HepG2 (cell line): ENCODE data around the gene REELD1. TPM values are rescaled to one million over a fixed set of nuclear protein-coding genes. Genes with fewer than 3 reads are reported as not detected.

Experiments used
- ATAC-seq: fragments of 200-7000 bp; cut with Tn5 transposase; 3 replicates; pipeline ENCODE4 v1.9.1; 2020; ENCODE audit warnings: mild to moderate bottlenecking, moderate library complexity
- BruUV-seq: library from RNA; stranded (reverse); fragments of 400-500 nt; replicated peaks from 2 replicates; lab custom pipeline; 2021; lab: Mats Ljungman, UMichigan
- CTCF ChIA-PET: fragments of 300-600 bp; formaldehyde crosslinking; extraction: SDS; loops from one replicate; lab custom pipeline; 2021; ENCODE audit warnings: low total read pairs, inconsistent platforms, low intra/inter-chr PET ratio; lab: Yijun Ruan, JAX
- POLR2A ChIA-PET: fragments of 350-600 bp; sonication (Branson Sonifier 250); formaldehyde crosslinking; loops from one replicate; lab custom pipeline; 2020; ENCODE audit warnings: antibody characterized with exemption, inconsistent platforms; lab: Yijun Ruan, JAX
- DNase-seq: peaks from one replicate; pipeline ENCODE4 v3.0.0-alpha.2; 2015; ENCODE audit warnings: low spot score
- FAIRE-seq: peaks from 3 replicates; lab custom pipeline; 2011; peaks lifted over from hg19 to GRCh38; lab: Jason Lieb, UNC
- H2AFZ ChIP-seq: one replicate; pipeline ENCODE4 v1.6.1; 2011; ENCODE audit warnings: low read length, inconsistent platforms
- H3K27ac ChIP-seq: fragments of 300-600 bp; 3 replicates; pipeline ENCODE4 v1.8.0; 2011; ENCODE audit warnings: mixed run types, mild to moderate bottlenecking, mixed read lengths, low read length, inconsistent platforms; ENCODE audit not compliant: insufficient read depth; ENCODE audit errors: extremely low read length
- H3K27me3 ChIP-seq, 2 experiments: fragments of 200-600 bp in 1 of 2; 2 replicates in 1 of 2; 3 replicates in 1 of 2; pipeline versions ENCODE4 v1.6.0 to v1.8.0; 2011; ENCODE audit warnings: low read length in 2 of 2, mild to moderate bottlenecking in 2 of 2, moderate library complexity in 2 of 2, inconsistent platforms in 1 of 2; ENCODE audit not compliant: insufficient read depth in 2 of 2, control insufficient read depth in 1 of 2
- H3K36me3 ChIP-seq, 2 experiments: fragments of 200-600 bp in 1 of 2; replicated peaks in 1 of 2; 2 replicates in 1 of 2; 3 replicates in 1 of 2; pipeline versions ENCODE4 v1.5.1 to v1.8.0; 2011; ENCODE audit warnings: low read length in 2 of 2, inconsistent platforms in 1 of 2; ENCODE audit not compliant: insufficient read depth in 2 of 2, control insufficient read depth in 1 of 2
- H3K4me1 ChIP-seq: 2 replicates; pipeline ENCODE4 v1.5.1; 2012; ENCODE audit warnings: low read length, inconsistent platforms; ENCODE audit not compliant: insufficient read depth
- H3K4me2 ChIP-seq: 2 replicates; pipeline ENCODE4 v1.6.0; 2011; ENCODE audit warnings: low read depth, low read length, inconsistent platforms
- H3K4me3 ChIP-seq, 3 experiments: fragments of 200-600 bp in 1 of 3; sonication (generic), shearing (Covaris generic) in 1 of 3; replicated peaks in 1 of 3; 2 replicates each; pipeline ENCODE4 v1.5.1; 2011 to 2016; ENCODE audit warnings: low read length in 3 of 3, inconsistent platforms in 2 of 3, low read depth in 2 of 3, mild to moderate bottlenecking in 2 of 3, control low read depth in 1 of 3, mixed read lengths in 1 of 3; ENCODE audit not compliant: insufficient read depth in 1 of 3
- H3K79me2 ChIP-seq: one replicate; pipeline ENCODE4 v1.6.1; 2011; ENCODE audit warnings: low read length, inconsistent platforms; ENCODE audit not compliant: insufficient read depth
- H3K9ac ChIP-seq: 2 replicates; pipeline ENCODE4 v1.6.0; 2011; ENCODE audit warnings: mild to moderate bottlenecking, low read depth, low read length, inconsistent platforms; ENCODE audit not compliant: insufficient read depth
- H3K9me3 ChIP-seq: 2 replicates; pipeline ENCODE4 v1.5.1; 2012; ENCODE audit warnings: mild to moderate bottlenecking, low read length
- H4K20me1 ChIP-seq: 2 replicates; pipeline ENCODE4 v1.6.0; 2011; ENCODE audit warnings: inconsistent platforms, mild to moderate bottlenecking, low read length, moderate library complexity; ENCODE audit not compliant: insufficient read depth
- FOXK1 ChIP-seq: sonication (generic); formaldehyde crosslinking; IDR thresholded peaks from 2 replicates; pipeline ENCODE4 v1.4.0; 2020; ENCODE audit warnings: low read depth, missing genetic modification reagents, borderline replicate concordance
- IKZF5 ChIP-seq: IDR thresholded peaks from 2 replicates; pipeline ENCODE4 v1.6.1; 2018; ENCODE audit warnings: missing genetic modification reagents, mild to moderate bottlenecking, missing compliant biosample characterization
- NR3C1 ChIP-seq: sonication (generic); formaldehyde crosslinking; IDR thresholded peaks from 2 replicates; pipeline ENCODE4 v1.4.0; 2020; ENCODE audit warnings: missing genetic modification reagents
- SNAPC4 ChIP-seq: sonication (generic); formaldehyde crosslinking; IDR thresholded peaks from 2 replicates; pipeline ENCODE4 v1.4.0; 2020; ENCODE audit warnings: mild to moderate bottlenecking, missing genetic modification reagents
- STAT5B ChIP-seq: sonication (generic); formaldehyde crosslinking; IDR thresholded peaks from 2 replicates; pipeline ENCODE4 v1.4.0; 2020; ENCODE audit warnings: missing genetic modification reagents
- TFE3 ChIP-seq: IDR thresholded peaks from 2 replicates; pipeline ENCODE4 v1.6.1; 2016
- WGBS: methylation state at CpG from one replicate; pipeline ENCODE4 v1.1.6; 2017; ENCODE audit warnings: low lambda C conversion rate; 5-methylcytosine and 5-hydroxymethylcytosine counted together
- in situ Hi-C: cut with HindIII; loops from 2 replicates; pipeline ENCODE4 v1.10.0; 2017; ENCODE audit warnings: low pct_unique_long_range_greater_than_20kb; ENCODE audit not compliant: extremely low pct_ligation_motif_present
- intact Hi-C: fragments of 100-400 bp; cut with micrococcal nuclease; formaldehyde crosslinking; loops from one replicate; pipeline ENCODE4 v1.10.0; 2022; ENCODE audit not compliant: unreplicated experiment
- polyA plus RNA-seq, 8 experiments: library from polyadenylated mRNA; depleted of rRNA in 3 of 8; stranded (reverse) in 7 of 8; unstranded in 1 of 8; fragments of >200 nt; fragmentation: Illumina TruSeq in 4 of 8; extraction: Trizol in 4 of 8; gene quantifications; 2 replicates each; pipeline versions ENCODE4 v1.2.1 to v1.2.3, GENCODE V29; 2011 to 2016; ENCODE audit warnings: low read depth in 4 of 8, missing spikeins in 1 of 8, mixed read lengths in 1 of 8; ENCODE audit not compliant: insufficient read depth in 1 of 8
- total RNA-seq, 5 experiments: library from RNA; depleted of rRNA; stranded (reverse); fragments of >200 nt; fragmentation: Illumina TruSeq; extraction: Trizol; gene quantifications; 2 replicates each; pipeline ENCODE4 v1.2.3, GENCODE V29; 2016; ENCODE audit warnings: low read depth in 1 of 5

REELD1 gene
- total and polyA plus RNA-seq, 2 of the 13 experiments (the other 11 are each of a cell fraction or from before 2014, with no cell fraction given), result 0.04 to 0.26 TPM

GRCh38 chr4:146271466-146271865 is 57.1 kb downstream of the REELD1 start:
- Histone ChIP-seq H3K27ac (no peak overlapping the region), H3K4me1 (no peaks in the 10 kb centered on the region), H3K79me2 (no peaks in the 10 kb centered on the region), H3K9ac (no peak overlapping the region), H4K20me1 (no peaks in the 10 kb centered on the region), H3K9me3 (no peaks in the 10 kb centered on the region), H3K27me3 (no peaks in the 10 kb centered on the region), H3K4me3 (no peak overlapping the region), H3K4me2 (no peak overlapping the region), H2AFZ (no peak overlapping the region), H3K36me3 (no peaks in the 10 kb centered on the region)
- FAIRE-seq (no peak), DNase-seq (no peak), ATAC-seq (no peak)
- BruUV-seq, result no TSS peak
- in situ Hi-C loops, result no loop called here
- CTCF ChIA-PET, result no interaction called here
- WGBS, result 93% methylated on average over 3 of the region's 3 CpGs
- intact Hi-C loops, result no loop called here
- no peak for TF ChIP-seq IKZF5 (CRISPR knock-in tag)
- no peak for TF ChIP-seq NR3C1
- TF ChIP-seq STAT5B (CRISPR knock-in tag), result no peak
- no peak for TF ChIP-seq FOXK1 (CRISPR knock-in tag)
- POLR2A ChIA-PET, result no interaction called here

- WGBS, result 95% methylated on average over 5 of the region's 5 CpGs
- H3K27me3 ChIP-seq, result no peaks in the 10 kb centered on the region
- no peak for FAIRE-seq
- in situ Hi-C loops (no loop called here), intact Hi-C loops (no loop called here)
- no TSS peak for BruUV-seq
- no peaks in the 10 kb centered on the region for H3K9me3 ChIP-seq
- DNase-seq, result no peak
- no peaks in the 10 kb centered on the region for H3K36me3 ChIP-seq
- no peak overlapping the region for H3K27ac ChIP-seq
- ChIA-PET CTCF (no interaction called here), POLR2A (no interaction called here)
- ATAC-seq, result no peak
- H3K4me3 ChIP-seq, result no peak overlapping the region
- no peak overlapping the region for H2AFZ ChIP-seq
- no peaks in the 10 kb centered on the region for H3K4me1 ChIP-seq
- no peaks in the 10 kb centered on the region for H4K20me1 ChIP-seq
- TF ChIP-seq SNAPC4 (CRISPR knock-in tag) (no peak), TFE3 (CRISPR knock-in tag) (no peak)
- no peaks in the 10 kb centered on the region for H3K79me2 ChIP-seq
- no peak overlapping the region for H3K9ac ChIP-seq
- H3K4me2 ChIP-seq, result no peak overlapping the region
Measured at GRCh38 chr4:146273204-146273901, 59.0 kb downstream of the REELD1 start.
